Panc1 (cell line): ENCODE results near the gene COL5A2. TPM values are rescaled to one million over a fixed set of nuclear protein-coding genes. Genes with fewer than 3 reads are reported as not detected.

Experiments
- ATAC-seq: fragments of 200-7000 bp; cut with Tn5 transposase; 2 replicates; pipeline ENCODE4 v1.9.1; 2020; ENCODE audit warnings: mild to moderate bottlenecking, moderate library complexity
- BruUV-seq: library from RNA; stranded (reverse); fragments of 400-500 nt; replicated peaks from 2 replicates; lab custom pipeline; 2021; lab: Mats Ljungman, UMichigan
- CTCF ChIA-PET: fragments of 300-600 bp; sonication (Branson Sonifier 250); formaldehyde crosslinking; loops from one replicate; lab custom pipeline; 2022; ENCODE audit warnings: antibody characterized with exemption; lab: Charles Lee
- POLR2A ChIA-PET: fragments of 300-600 bp; sonication (Branson Sonifier 250); formaldehyde crosslinking; loops from one replicate; lab custom pipeline; 2022; ENCODE audit warnings: antibody characterized with exemption; lab: Charles Lee
- DNase-seq: peaks from one replicate; pipeline ENCODE4 v3.0.0-alpha.2; 2010; ENCODE audit warnings: low read depth, low spot score
- H3K27ac ChIP-seq: 2 replicates; pipeline ENCODE4 v1.5.1; 2011; ENCODE audit warnings: mild to moderate bottlenecking, low read length, inconsistent platforms
- H3K27me3 ChIP-seq: fragments of 200-500 bp; sonication (Bioruptor generic); 2 replicates; pipeline ENCODE4 v1.6.0; 2014; ENCODE audit warnings: low read length, inconsistent platforms; ENCODE audit not compliant: control insufficient read depth, insufficient read depth
- H3K36me3 ChIP-seq: fragments of 200-500 bp; sonication (Bioruptor generic); 2 replicates; pipeline ENCODE4 v1.5.1; 2014; ENCODE audit warnings: inconsistent platforms, mild to moderate bottlenecking, low read length, moderate library complexity; ENCODE audit not compliant: control insufficient read depth, insufficient read depth
- H3K4me1 ChIP-seq: 2 replicates; pipeline ENCODE4 v1.5.1; 2011; ENCODE audit warnings: inconsistent platforms, mild to moderate bottlenecking, low read length, moderate library complexity; ENCODE audit not compliant: control insufficient read depth, insufficient read depth
- H3K4me3 ChIP-seq, 2 experiments: 2 replicates each; pipeline ENCODE4 v1.5.1; 2011 to 2012; ENCODE audit warnings: low read depth in 2 of 2, low read length in 2 of 2, mild to moderate bottlenecking in 2 of 2, inconsistent platforms in 1 of 2, moderate library complexity in 1 of 2
- H3K9me3 ChIP-seq: fragments of 200-500 bp; sonication (Bioruptor generic); 2 replicates; pipeline ENCODE4 v1.5.1; 2014; ENCODE audit warnings: low read depth, mild to moderate bottlenecking, inconsistent platforms, low read length, moderate library complexity; ENCODE audit not compliant: control insufficient read depth, insufficient read depth
- CTCF ChIP-seq: fragments of 450-650 bp; IDR thresholded peaks from 2 replicates; pipeline ENCODE4 v1.5.1; 2017; ENCODE audit warnings: mild to moderate bottlenecking
- POLR2AphosphoS5 ChIP-seq: IDR thresholded peaks from 2 replicates; pipeline ENCODE4 v1.6.1; 2012; ENCODE audit warnings: mild to moderate bottlenecking, low read depth, low read length, moderate library complexity
- REST ChIP-seq, 2 experiments: IDR thresholded peaks; 2 replicates each; pipeline ENCODE4 v1.6.1; 2011 to 2012; ENCODE audit warnings: low read depth in 2 of 2, control low read depth in 1 of 2, low read length in 1 of 2, mild to moderate bottlenecking in 1 of 2, moderate library complexity in 1 of 2; ENCODE audit not compliant: insufficient read depth in 1 of 2
- SIN3A ChIP-seq: IDR thresholded peaks from 2 replicates; pipeline ENCODE4 v1.6.1; 2012; ENCODE audit warnings: low read depth, mild to moderate bottlenecking, low read length, moderate library complexity, borderline replicate concordance; ENCODE audit not compliant: insufficient read depth
- TCF7L2 ChIP-seq: IDR thresholded peaks from 2 replicates; pipeline ENCODE4 v1.6.1; 2011; ENCODE audit warnings: mild to moderate bottlenecking, low read depth, low read length, inconsistent platforms
- in situ Hi-C: cut with HindIII; loops from 2 replicates; pipeline ENCODE4 v1.10.0; 2016; ENCODE audit warnings: low sequenced_read_pairs, low pct_unique_long_range_greater_than_20kb
- intact Hi-C: fragments of 100-400 bp; cut with micrococcal nuclease; formaldehyde crosslinking; loops from one replicate; pipeline ENCODE4 v1.10.0; 2022; ENCODE audit not compliant: unreplicated experiment
- total RNA-seq: library from RNA; stranded (reverse); gene quantifications from one replicate; pipeline ENCODE4 v1.2.1, GENCODE V29; 2021; ENCODE audit not compliant: unreplicated experiment

COL5A2 gene
- total RNA-seq, 1 experiment from 2014 or later, result 144 TPM

- no peak for TF ChIP-seq SIN3A
- TF ChIP-seq REST (IDR thresholded peaks at IDR 0.05; ENCODE audit: insufficient read depth in 1 of 2, low read depth in 2 of 2, low read length in 1 of 2), result no peak
- no peak for TF ChIP-seq CTCF
- no peak for TF ChIP-seq TCF7L2
- no peak for TF ChIP-seq POLR2AphosphoS5
- ChIA-PET CTCF (no interaction called here), POLR2A (no interaction called here)
- Histone ChIP-seq H3K9me3 (no peaks in the 10 kb centered on the region), H3K27me3 (no peaks in the 10 kb centered on the region), H3K36me3 (no peaks in the 10 kb centered on the region), H3K27ac (no peak overlapping the region), H3K4me3 (no peak overlapping the region), H3K4me1 (no peaks in the 10 kb centered on the region)
- intact Hi-C loops (no loop called here), in situ Hi-C loops (no loop called here)
- ATAC-seq (no peak), DNase-seq (no peak)
- BruUV-seq, result no TSS peak
Observed at GRCh38 chr2:189013671-189014448, 165.7 kb downstream of the COL5A2 start.

- no peaks in the 10 kb centered on the region for H3K36me3 ChIP-seq
- H3K27me3 ChIP-seq, result no peaks in the 10 kb centered on the region
- BruUV-seq, result no TSS peak
- CTCF ChIA-PET, result no interaction called here
- ATAC-seq, result no peak
- in situ Hi-C loops, result no loop called here
- POLR2A ChIA-PET, result no interaction called here
- no peak for DNase-seq
- TF ChIP-seq TCF7L2 (no peak), SIN3A (no peak)
- H3K27ac ChIP-seq, result no peak overlapping the region
- H3K4me1 ChIP-seq, result no peaks in the 10 kb centered on the region
- intact Hi-C loops, result no loop called here
- no peak overlapping the region for H3K4me3 ChIP-seq
- no peaks in the 10 kb centered on the region for H3K9me3 ChIP-seq
Observed at GRCh38 chr2:189013031-189013430, 166.5 kb downstream of the COL5A2 start.

- CTCF ChIA-PET, result no interaction called here
- no peak for DNase-seq
- BruUV-seq, result no TSS peak
- H3K27ac ChIP-seq, result no peak overlapping the region
- H3K36me3 ChIP-seq, result no peaks in the 10 kb centered on the region
- TF ChIP-seq SIN3A (no peak), POLR2AphosphoS5 (no peak), REST (IDR thresholded peaks at IDR 0.05; ENCODE audit: insufficient read depth in 1 of 2, low read depth in 2 of 2, low read length in 1 of 2) (no peak), CTCF (no peak), TCF7L2 (no peak)
- in situ Hi-C loops, result no loop called here
- H3K27me3 ChIP-seq, result no peaks in the 10 kb centered on the region
- H3K4me3 ChIP-seq, result no peak overlapping the region
- H3K4me1 ChIP-seq, result no peaks in the 10 kb centered on the region
- POLR2A ChIA-PET, result no interaction called here
- intact Hi-C loops, result no loop called here
- H3K9me3 ChIP-seq, result no peaks in the 10 kb centered on the region
- no peak for ATAC-seq
Observed at GRCh38 chr2:189012351-189012750, 167.2 kb downstream of the COL5A2 start.
